Measurements from ENCODE around the gene APBB2. TPM values are rescaled to one million over a fixed set of nuclear protein-coding genes. Genes with fewer than 3 reads are reported as not detected.

The APBB2 gene
- total and polyA plus RNA-seq, 5 experiments from 2014 or later: 0.44 to 1.9 TPM; not detected in 3

DNA sequence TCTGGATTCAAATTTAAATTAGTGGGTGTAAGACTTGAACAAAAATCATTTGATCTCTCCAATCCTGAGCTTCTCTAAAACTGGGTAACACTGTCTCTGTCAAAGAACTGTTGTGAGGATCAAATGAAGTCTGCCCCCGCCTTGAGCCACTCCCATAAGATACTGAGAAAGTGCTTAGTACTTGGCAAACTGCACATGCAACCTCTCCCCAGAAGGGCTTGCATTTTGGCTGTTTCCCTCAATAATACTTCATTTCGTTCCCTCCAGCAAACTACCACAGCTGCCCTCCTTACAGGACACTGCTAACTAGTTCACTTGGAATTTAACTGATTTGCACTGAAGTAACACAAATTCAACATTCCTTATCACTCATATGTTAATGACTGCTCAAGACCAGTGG lies 79.8 kb downstream of the APBB2 start:
- ATAC-seq: no peak

DNA sequence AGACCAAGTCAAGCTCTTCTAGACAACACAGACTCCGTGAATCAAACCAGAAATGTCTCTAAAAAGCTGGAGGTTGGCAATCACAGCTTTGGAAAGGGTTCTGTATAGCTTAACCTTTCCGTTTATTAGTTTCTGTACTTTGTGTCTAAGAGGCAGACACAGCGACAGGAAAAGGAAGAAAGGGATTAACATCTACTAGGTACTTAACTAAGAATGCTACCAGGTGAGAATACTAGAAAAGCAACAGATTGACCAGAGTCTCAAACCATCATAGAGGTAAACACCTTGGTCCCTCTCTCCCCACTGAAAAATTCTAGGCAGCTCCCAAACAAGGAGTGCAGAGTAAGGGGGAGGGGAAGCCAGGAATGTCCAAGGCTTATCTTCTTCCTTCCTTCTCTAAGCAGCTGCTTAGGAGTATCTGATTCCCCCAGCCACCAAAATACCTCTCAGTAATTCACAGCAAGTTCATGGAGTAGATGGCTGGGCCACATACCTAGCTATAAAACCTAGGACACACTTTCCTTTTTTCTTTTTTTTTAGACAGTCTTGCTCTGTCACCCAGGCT lies 80.8 kb downstream of the APBB2 start:
- Mint-ChIP-seq H3K27me3 (peaks cover 5 to 22% (median 14%) of the 10 kb centered on the region in 5 donors), H3K27ac (no peak overlapping the region), H3K4me1 (no peaks in the 10 kb centered on the region), H3K36me3 (no peaks in the 10 kb centered on the region), H3K9me3 (no peaks in the 10 kb centered on the region), H3K4me3 (no peak overlapping the region)
- POLR2A ChIA-PET: no interaction called here
- DNase-seq (no peak), ATAC-seq (no peak)

More for the DNA sequence above, 79.8 kb downstream of the APBB2 start:
- no peaks in the 10 kb centered on the region for H3K4me1 Mint-ChIP-seq
- H3K4me3 Mint-ChIP-seq: no peak overlapping the region
- H3K9me3 Mint-ChIP-seq: no peaks in the 10 kb centered on the region
- no peaks in the 10 kb centered on the region for H3K36me3 Mint-ChIP-seq
- H3K27ac Mint-ChIP-seq: no peak overlapping the region
- POLR2A ChIA-PET: no interaction called here
- DNase-seq: no peak
- H3K27me3 Mint-ChIP-seq: peaks cover 1 to 11% (median 4%) of the 10 kb centered on the region in 5 donors

GRCh38 chr4:41132055-41132683 lies 82.2 kb downstream of the APBB2 start:
- ATAC-seq (no peak), DNase-seq (no peak)
- H3K27ac Mint-ChIP-seq: no peak overlapping the region
- no peak overlapping the region for H3K4me3 Mint-ChIP-seq
- H3K36me3 Mint-ChIP-seq: no peaks in the 10 kb centered on the region
- no peaks in the 10 kb centered on the region for H3K4me1 Mint-ChIP-seq
- no peaks in the 10 kb centered on the region for H3K9me3 Mint-ChIP-seq
- POLR2A ChIA-PET: no interaction called here
- peaks cover 6 to 23% (median 16%) of the 10 kb centered on the region in 5 donors for H3K27me3 Mint-ChIP-seq

DNA sequence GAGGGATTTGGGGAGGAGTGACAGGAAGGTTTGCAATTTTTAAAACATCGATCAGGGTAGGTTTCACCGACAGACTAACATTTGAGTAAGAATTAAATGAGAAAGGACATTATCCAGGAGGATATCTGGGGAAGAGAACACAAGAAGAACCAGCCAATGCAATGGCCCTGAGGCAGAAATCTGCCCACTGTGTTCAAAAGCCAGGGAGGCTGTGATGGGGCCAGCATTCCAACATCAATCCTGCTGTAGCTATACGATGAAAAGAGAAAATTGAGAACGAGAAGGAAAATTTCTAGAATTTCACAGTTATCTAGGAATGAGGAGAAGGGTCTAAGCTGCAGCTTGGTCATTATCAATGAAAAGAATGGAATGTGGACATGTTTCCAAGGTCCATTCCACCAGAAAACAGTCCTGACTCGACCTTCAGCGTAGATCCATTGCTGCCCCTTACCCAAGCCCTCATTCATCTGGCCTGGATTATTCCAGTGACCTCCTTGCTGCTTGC lies 84.4 kb downstream of the APBB2 start:
- POLR2A ChIA-PET: no interaction called here
- no peak for ATAC-seq
- H3K9me3 Mint-ChIP-seq: no peaks in the 10 kb centered on the region
- no peak overlapping the region for H3K4me3 Mint-ChIP-seq
- H3K27ac Mint-ChIP-seq: no peak overlapping the region
- H3K27me3 Mint-ChIP-seq: peaks cover 6 to 23% (median 14%) of the 10 kb centered on the region in 5 donors
- DNase-seq: no peak
- no peaks in the 10 kb centered on the region for H3K4me1 Mint-ChIP-seq
- H3K36me3 Mint-ChIP-seq: no peaks in the 10 kb centered on the region

DNA sequence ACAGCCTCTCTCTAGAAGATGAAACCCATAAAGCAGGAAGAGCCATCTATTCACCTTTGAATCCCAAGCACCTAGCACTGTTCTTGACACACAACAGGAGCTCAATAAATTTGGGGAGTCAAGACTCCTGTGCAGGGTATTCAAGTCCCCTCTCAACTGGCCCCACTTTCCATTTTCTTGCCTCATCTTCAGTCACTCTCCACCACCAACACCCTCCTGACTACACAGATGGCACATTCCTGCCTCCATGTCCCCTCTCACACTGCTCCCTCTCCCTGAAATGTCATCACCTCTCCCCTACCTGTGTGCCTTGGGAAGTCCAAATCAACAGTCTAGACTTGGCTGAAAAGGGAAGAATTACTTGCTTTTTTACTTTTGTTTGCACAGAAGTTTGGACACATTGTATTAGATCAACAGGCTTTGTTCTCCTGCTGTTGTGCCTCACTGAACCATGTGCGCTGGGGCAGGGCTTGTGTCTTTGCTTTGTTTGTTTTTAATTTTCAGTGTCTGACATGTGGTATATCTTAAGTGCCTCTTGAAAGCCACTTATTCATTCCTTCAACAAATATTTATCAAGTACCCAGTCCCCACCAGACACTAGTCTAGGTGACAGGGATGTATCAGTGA lies 85.1 kb downstream of the APBB2 start:
- DNase-seq (no peak), ATAC-seq (no peak)
- H3K4me1 Mint-ChIP-seq: no peaks in the 10 kb centered on the region
- H3K36me3 Mint-ChIP-seq: no peaks in the 10 kb centered on the region
- H3K4me3 Mint-ChIP-seq: no peak overlapping the region
- POLR2A ChIA-PET: no interaction called here
- no peak overlapping the region for H3K27ac Mint-ChIP-seq
- peaks cover 6 to 23% (median 14%) of the 10 kb centered on the region in 5 donors for H3K27me3 Mint-ChIP-seq
- H3K9me3 Mint-ChIP-seq: peaks cover 0 to 2% (median 0%) of the 10 kb centered on the region in 9 donors

- H3K36me3 Mint-ChIP-seq: no peaks in the 10 kb centered on the region
- H3K9me3 Mint-ChIP-seq: peaks cover 0 to 2% (median 0%) of the 10 kb centered on the region in 9 donors
- DNase-seq (no peak), ATAC-seq (no peak)
- POLR2A ChIA-PET: no interaction called here
- no peak overlapping the region for H3K27ac Mint-ChIP-seq
- H3K4me1 Mint-ChIP-seq: no peaks in the 10 kb centered on the region
- no peak overlapping the region for H3K4me3 Mint-ChIP-seq
- peaks cover 5 to 22% (median 12%) of the 10 kb centered on the region in 5 donors for H3K27me3 Mint-ChIP-seq
Measured at GRCh38 chr4:41125558-41126311, 88.6 kb downstream of the APBB2 start.

DNA sequence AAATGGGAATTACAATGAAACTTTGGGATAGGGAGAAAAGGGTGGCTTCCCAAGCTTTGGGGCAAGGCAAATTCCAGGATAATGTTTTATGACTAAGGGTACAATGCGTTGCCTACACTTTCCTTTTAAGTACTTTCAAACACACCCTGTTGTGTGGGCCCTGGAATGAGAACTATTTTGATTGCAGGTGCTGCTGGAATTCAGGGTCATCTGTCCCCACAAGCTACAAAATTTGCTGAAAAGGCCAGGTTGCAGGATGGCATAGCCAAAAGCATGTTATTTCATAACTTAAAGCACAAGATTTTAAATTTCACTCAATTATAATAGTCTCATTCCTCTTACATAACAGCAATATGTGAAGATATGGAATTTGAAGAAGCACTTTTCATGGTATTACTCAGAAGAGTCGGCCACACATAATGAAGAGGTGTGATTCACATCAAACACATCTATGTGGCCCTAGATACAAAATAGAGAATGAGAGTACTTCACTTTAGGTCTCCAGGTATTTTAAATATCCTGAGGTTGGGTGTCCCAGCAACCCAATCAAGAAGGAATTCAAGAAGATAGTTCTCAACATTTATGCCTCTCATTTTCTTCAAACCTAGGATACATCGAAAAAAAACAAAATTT lies 89.3 kb downstream of the APBB2 start:
- peaks cover 6 to 22% (median 10%) of the 10 kb centered on the region in 5 donors for H3K27me3 Mint-ChIP-seq
- POLR2A ChIA-PET: no interaction called here
- no peaks in the 10 kb centered on the region for H3K36me3 Mint-ChIP-seq
- H3K4me3 Mint-ChIP-seq: no peak overlapping the region
- H3K27ac Mint-ChIP-seq: no peak overlapping the region
- H3K9me3 Mint-ChIP-seq: peaks cover 0 to 2% (median 0%) of the 10 kb centered on the region in 9 donors
- ATAC-seq: no peak
- no peak for DNase-seq
- no peaks in the 10 kb centered on the region for H3K4me1 Mint-ChIP-seq

DNA sequence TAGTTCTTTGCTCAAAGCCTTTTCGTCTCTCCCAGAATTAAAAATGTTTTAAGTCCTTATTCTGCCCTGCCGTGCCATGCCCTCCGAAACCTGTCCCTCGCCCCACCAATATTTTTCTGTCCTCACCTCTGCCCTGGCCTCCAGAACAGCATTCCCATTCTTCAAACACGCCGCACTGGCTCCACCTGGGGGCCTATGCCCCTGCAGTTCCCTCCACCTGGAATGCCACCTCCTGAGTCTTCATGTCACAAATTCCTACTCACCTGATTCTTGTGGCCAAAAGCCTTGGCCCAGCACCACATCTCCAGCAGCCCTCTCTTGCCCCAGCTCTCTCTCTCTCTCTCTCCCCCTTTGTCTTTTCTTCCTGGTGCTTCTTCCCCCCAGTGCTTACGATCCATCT lies 91.6 kb downstream of the APBB2 start:
- POLR2A ChIA-PET: no interaction called here
- no peaks in the 10 kb centered on the region for H3K4me1 Mint-ChIP-seq
- no peak overlapping the region for H3K27ac Mint-ChIP-seq
- H3K4me3 Mint-ChIP-seq: no peak overlapping the region
- DNase-seq: no peak
- H3K9me3 Mint-ChIP-seq: peaks cover 0 to 2% (median 0%) of the 10 kb centered on the region in 9 donors
- no peaks in the 10 kb centered on the region for H3K36me3 Mint-ChIP-seq
- H3K27me3 Mint-ChIP-seq: peaks cover 0 to 9% (median 3%) of the 10 kb centered on the region in 5 donors
- ATAC-seq: no peak

DNA sequence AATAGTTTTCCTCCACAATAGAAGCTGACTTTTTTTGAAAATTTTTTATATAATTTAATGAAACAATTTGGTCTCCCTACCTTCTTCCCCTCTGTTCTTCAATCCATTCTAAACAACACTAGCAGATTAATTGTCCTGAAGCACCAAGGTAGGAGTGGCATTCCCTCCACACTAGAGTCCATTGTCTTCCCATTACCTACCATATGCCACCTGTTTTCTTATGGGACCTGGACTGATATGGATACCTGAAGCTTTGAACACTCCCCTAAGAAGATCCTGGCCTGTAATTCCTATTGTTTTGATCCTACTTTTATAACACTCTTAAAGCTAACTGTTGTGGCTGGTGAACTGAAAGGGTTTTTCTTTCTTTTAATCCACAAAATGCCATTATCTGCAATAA lies 92.0 kb downstream of the APBB2 start:
- Mint-ChIP-seq H3K36me3 (no peaks in the 10 kb centered on the region), H3K4me1 (no peaks in the 10 kb centered on the region), H3K4me3 (no peak overlapping the region), H3K9me3 (peaks cover 0 to 3% (median 0%) of the 10 kb centered on the region in 9 donors), H3K27me3 (peaks cover 0 to 7% (median under 1%) of the 10 kb centered on the region in 5 donors), H3K27ac (no peak overlapping the region)
- DNase-seq (no peak), ATAC-seq (no peak)
- POLR2A ChIA-PET: no interaction called here

DNA sequence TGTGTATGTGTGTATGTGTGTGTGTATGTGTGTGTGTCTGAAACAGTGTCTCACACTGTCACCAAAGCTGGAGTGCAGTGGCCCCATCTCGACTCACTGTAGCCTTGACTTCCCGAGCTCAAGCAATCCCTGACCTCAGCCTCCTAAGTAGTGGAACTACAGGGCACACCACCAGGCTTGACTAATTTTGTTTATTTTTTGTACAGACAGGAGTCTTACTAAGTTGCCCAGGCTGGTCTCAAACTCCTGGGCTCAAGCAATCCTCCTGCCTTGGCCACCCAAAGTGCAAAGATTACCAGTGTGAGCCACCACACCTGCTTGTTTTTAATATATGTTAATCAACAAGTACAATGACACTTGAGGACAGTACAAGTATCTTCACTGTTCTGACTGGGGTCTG lies 92.4 kb downstream of the APBB2 start:
- ATAC-seq: no peak
- Mint-ChIP-seq H3K27ac (no peak overlapping the region), H3K4me3 (no peak overlapping the region), H3K27me3 (peaks cover 0 to 6% (median 0%) of the 10 kb centered on the region in 5 donors), H3K36me3 (no peaks in the 10 kb centered on the region), H3K9me3 (peaks cover 0 to 3% (median 0%) of the 10 kb centered on the region in 9 donors), H3K4me1 (no peaks in the 10 kb centered on the region)
- DNase-seq: no peak
- POLR2A ChIA-PET: no interaction called here

- Mint-ChIP-seq H3K9me3 (peaks cover 0 to 9% (median 3%) of the 10 kb centered on the region in 9 donors), H3K27me3 (peaks cover 0 to 8% (median 0%) of the 10 kb centered on the region in 5 donors), H3K4me1 (no peaks in the 10 kb centered on the region), H3K36me3 (no peaks in the 10 kb centered on the region), H3K4me3 (no peak overlapping the region), H3K27ac (no peak overlapping the region)
- ATAC-seq: no peak
- POLR2A ChIA-PET: no interaction called here
- no peak for DNase-seq
Measured at GRCh38 chr4:41120297-41121217, 93.8 kb downstream of the APBB2 start.

- DNase-seq (no peak), ATAC-seq (no peak)
- Mint-ChIP-seq H3K4me1 (no peaks in the 10 kb centered on the region), H3K27ac (no peak overlapping the region), H3K9me3 (peaks cover 0 to 12% (median 5%) of the 10 kb centered on the region in 9 donors), H3K27me3 (peaks cover 0 to 8% (median 0%) of the 10 kb centered on the region in 5 donors), H3K4me3 (no peak overlapping the region), H3K36me3 (no peaks in the 10 kb centered on the region)
- POLR2A ChIA-PET: no interaction called here
Measured at GRCh38 chr4:41119867-41120295, 94.5 kb downstream of the APBB2 start.
